Subcutaneous adipose tissue (tissue), 4 donors: ENCODE results near the gene FBRS. TPM values are rescaled to one million over a fixed set of nuclear protein-coding genes. Genes with fewer than 3 reads are reported as not detected.

Experiments
- CTCF ChIP-seq: fragments of 450-650 bp; IDR thresholded peaks from one replicate; pipeline ENCODE4 v1.5.1; 2016; ENCODE audit warnings: low read depth, mild to moderate bottlenecking, control low read depth, antibody characterized with exemption, moderate library complexity
- total RNA-seq, 4 donors: library from RNA; depleted of rRNA; stranded (reverse); fragments of >200 nt; gene quantifications; one replicate each; pipeline ENCODE4 v1.1.0, GENCODE V29; 2016

FBRS gene
- total RNA-seq, 4 donors from 2014 or later, result 8.0 to 25.8 (median 16.3) TPM

- no peak for TF ChIP-seq CTCF
Observed at GRCh38 chr16:30663820-30664219, 5.6 kb downstream of the FBRS start.

- TF ChIP-seq CTCF, result no peak
Observed at GRCh38 chr16:30664616-30665109, 6.4 kb downstream of the FBRS start.

- TF ChIP-seq CTCF, result no peak
Observed at GRCh38 chr16:30665155-30665829, 7.1 kb downstream of the FBRS start.

GRCh38 chr16:30665830-30666190 is 7.6 kb downstream of the FBRS start:
- TF ChIP-seq CTCF, result no peak

- no peak for TF ChIP-seq CTCF
Observed at GRCh38 chr16:30666681-30667080, 8.4 kb downstream of the FBRS start.

GRCh38 chr16:30667361-30667905 is 9.2 kb downstream of the FBRS start:
- TF ChIP-seq CTCF, result no peak

GRCh38 chr16:30668393-30668792 is 10.2 kb downstream of the FBRS start:
- no peak for TF ChIP-seq CTCF
